Measurements from ENCODE around the gene NIT2. TPM values are rescaled to one million over a fixed set of nuclear protein-coding genes. Genes with fewer than 3 reads are reported as not detected.

NIT2 gene
- total and polyA plus RNA-seq, 9 of the 15 experiments (the other 6 are each of a cell fraction or from before 2014, with no cell fraction given) = 11.4 to 62.2 (median 22.1) TPM

DNA sequence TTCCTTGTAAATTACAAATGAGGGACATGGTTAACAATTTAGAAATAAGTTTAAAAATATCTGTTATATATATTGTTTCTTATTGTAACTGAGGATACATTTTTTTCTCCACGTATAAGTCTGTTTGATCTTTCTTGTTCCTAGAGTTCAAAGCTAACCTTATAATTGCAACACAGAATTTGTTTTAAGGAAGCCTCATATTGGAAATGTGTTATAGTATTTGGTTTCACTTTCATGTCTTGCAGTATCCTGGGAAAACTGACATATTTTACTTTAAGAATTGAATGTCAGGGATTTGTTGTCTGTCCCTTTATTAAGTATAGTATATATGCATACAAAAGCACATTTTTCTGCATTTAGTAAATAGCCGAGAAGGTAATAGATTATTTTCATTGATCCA is 23.5 kb upstream of the NIT2 start (continued):
- TF ChIP-seq ATF1 (CRISPR knock-in tag; IDR thresholded peaks at IDR 0.05) (no peak), ATF1 (tag; IDR thresholded peaks at IDR 0.05) (no peak), PHTF2 (CRISPR knock-in tag; IDR thresholded peaks at IDR 0.05) (no peak), HDAC6 (IDR thresholded peaks at IDR 0.05; ENCODE audit: low read depth, low read length) (no peak), SPI1 (IDR thresholded peaks at IDR 0.05; ENCODE audit: borderline replicate concordance, low read depth, low read length) (no peak), PHF8 (IDR thresholded peaks at IDR 0.05; ENCODE audit: borderline replicate concordance, low read length) (no peak), ZNF75A (CRISPR knock-in tag; IDR thresholded peaks at IDR 0.05) (no peak)
- TF ChIP-seq, protein P1, sequence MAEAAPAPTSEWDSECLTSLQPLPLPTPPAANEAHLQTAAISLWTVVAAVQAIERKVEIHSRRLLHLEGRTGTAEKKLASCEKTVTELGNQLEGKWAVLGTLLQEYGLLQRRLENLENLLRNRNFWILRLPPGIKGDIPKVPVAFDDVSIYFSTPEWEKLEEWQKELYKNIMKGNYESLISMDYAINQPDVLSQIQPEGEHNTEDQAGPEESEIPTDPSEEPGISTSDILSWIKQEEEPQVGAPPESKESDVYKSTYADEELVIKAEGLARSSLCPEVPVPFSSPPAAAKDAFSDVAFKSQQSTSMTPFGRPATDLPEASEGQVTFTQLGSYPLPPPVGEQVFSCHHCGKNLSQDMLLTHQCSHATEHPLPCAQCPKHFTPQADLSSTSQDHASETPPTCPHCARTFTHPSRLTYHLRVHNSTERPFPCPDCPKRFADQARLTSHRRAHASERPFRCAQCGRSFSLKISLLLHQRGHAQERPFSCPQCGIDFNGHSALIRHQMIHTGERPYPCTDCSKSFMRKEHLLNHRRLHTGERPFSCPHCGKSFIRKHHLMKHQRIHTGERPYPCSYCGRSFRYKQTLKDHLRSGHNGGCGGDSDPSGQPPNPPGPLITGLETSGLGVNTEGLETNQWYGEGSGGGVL (CRISPR knock-in tag; IDR thresholded peaks at IDR 0.05) = no peak
- TF ChIP-seq, protein P2, sequence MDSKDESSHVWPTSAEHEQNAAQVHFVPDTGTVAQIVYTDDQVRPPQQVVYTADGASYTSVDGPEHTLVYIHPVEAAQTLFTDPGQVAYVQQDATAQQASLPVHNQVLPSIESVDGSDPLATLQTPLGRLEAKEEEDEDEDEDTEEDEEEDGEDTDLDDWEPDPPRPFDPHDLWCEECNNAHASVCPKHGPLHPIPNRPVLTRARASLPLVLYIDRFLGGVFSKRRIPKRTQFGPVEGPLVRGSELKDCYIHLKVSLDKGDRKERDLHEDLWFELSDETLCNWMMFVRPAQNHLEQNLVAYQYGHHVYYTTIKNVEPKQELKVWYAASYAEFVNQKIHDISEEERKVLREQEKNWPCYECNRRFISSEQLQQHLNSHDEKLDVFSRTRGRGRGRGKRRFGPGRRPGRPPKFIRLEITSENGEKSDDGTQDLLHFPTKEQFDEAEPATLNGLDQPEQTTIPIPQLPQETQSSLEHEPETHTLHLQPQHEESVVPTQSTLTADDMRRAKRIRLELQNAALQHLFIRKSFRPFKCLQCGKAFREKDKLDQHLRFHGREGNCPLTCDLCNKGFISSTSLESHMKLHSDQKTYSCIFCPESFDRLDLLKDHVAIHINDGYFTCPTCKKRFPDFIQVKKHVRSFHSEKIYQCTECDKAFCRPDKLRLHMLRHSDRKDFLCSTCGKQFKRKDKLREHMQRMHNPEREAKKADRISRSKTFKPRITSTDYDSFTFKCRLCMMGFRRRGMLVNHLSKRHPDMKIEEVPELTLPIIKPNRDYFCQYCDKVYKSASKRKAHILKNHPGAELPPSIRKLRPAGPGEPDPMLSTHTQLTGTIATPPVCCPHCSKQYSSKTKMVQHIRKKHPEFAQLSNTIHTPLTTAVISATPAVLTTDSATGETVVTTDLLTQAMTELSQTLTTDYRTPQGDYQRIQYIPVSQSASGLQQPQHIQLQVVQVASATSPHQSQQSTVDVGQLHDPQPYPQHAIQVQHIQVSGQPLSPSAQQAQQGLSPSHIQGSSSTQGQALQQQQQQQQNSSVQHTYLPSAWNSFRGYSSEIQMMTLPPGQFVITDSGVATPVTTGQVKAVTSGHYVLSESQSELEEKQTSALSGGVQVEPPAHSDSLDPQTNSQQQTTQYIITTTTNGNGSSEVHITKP (IDR thresholded peaks at IDR 0.05; ENCODE audit: partially characterized antibody) = no peak
- TF ChIP-seq, protein P3, sequence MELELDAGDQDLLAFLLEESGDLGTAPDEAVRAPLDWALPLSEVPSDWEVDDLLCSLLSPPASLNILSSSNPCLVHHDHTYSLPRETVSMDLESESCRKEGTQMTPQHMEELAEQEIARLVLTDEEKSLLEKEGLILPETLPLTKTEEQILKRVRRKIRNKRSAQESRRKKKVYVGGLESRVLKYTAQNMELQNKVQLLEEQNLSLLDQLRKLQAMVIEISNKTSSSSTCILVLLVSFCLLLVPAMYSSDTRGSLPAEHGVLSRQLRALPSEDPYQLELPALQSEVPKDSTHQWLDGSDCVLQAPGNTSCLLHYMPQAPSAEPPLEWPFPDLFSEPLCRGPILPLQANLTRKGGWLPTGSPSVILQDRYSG (tag; conservative IDR thresholded peaks at IDR 0.05; ENCODE audit: low read depth) = no peak
